Bronchial epithelial cell (primary cell): Measurements from ENCODE around the gene MINDY4B. TPM values are rescaled to one million over a fixed set of nuclear protein-coding genes. Genes with fewer than 3 reads are reported as not detected.

ENCODE experiments used
- DNase-seq: peaks from one replicate; pipeline ENCODE4 v3.0.0-alpha.2; 2010; ENCODE audit warnings: low read depth
- FAIRE-seq: peaks from 2 replicates; lab custom pipeline; 2011; peaks lifted over from hg19 to GRCh38; lab: Jason Lieb, UNC
- H3K27me3 ChIP-seq: 2 replicates; pipeline ENCODE4 v1.5.1; 2011; ENCODE audit warnings: low read length; ENCODE audit not compliant: control insufficient read depth, insufficient read depth
- H3K36me3 ChIP-seq: 2 replicates; pipeline ENCODE4 v1.5.1; 2011; ENCODE audit warnings: low read length; ENCODE audit not compliant: control insufficient read depth, insufficient read depth
- H3K4me3 ChIP-seq: 2 replicates; pipeline ENCODE4 v1.5.1; 2011; ENCODE audit warnings: mild to moderate bottlenecking, low read depth, low read length, control low read depth
- total RNA-seq: library from RNA; depleted of rRNA; stranded (reverse); fragments of >200 nt; gene quantifications from 2 replicates; pipeline ENCODE4 v1.2.1, GENCODE V29; 2014
- TF ChIP-seq, protein P1 (sequence below): IDR thresholded peaks from 2 replicates; pipeline ENCODE4 v1.5.1; 2011; ENCODE audit warnings: mild to moderate bottlenecking, moderate library complexity, low read length, control low read depth, inconsistent platforms; ENCODE audit not compliant: insufficient read depth, severe bottlenecking

The MINDY4B gene
- total RNA-seq, 1 donor from 2014 or later: not detected

DNA sequence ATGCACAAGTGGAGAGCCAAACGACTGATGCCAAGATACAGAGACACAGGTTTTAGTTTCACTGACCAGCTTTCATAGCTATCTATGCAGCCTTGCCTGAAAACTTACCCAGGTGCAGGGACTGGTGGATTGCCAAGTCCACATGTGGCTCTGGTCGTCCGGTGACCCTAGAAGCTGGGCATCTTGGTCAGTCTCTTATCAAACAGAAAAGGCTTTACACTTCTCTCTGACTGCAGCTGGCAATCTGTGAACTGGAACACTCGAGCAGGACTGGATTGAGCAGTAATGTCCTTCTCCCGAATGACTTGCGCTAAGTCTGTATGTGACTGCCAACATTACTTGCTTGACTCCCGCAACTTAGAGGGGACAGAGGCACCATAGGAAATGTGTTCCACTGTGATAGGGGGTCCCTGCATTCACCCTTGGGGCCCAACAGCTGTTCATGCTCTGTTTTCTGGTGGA, 79.3 kb downstream of the MINDY4B start:
- no peak for FAIRE-seq
- no peak overlapping the region for H3K4me3 ChIP-seq
- DNase-seq: no peak

DNA sequence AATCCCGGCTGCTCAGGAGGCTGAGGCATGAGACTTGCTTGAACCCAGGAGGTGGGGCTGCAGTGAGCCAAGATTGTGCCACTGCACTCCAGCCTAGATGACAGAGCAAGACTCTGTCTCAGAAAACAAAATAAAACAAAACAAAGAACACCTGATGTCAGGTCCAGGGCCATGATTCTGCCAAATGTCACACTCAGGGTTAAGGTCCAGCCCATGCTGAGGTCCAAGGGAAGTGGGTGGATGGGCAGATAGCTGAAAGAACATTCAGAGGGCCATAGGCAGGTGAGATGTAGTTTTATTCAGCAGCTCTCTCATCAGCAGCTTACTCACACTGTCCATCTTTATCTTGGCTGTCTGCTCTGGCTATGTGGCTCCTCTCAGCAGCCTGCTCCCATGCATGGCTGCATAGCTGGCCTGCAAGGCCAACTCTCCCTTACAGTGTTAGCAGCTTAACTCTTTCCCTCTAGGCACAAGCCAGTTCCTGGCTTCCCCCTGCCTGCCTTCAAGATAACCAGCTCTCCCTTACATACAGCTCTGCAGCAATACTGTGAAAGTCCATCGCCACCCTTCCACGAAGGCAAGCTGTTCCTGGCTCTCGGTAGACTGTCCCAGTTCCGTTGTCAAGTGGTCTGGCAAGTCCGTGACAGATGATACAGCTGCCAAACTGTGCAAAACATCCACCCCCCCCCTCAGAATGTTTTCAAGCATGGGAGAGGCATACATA, 79.9 kb downstream of the MINDY4B start:
- H3K4me3 ChIP-seq: no peak overlapping the region
- no peak for DNase-seq
- no peak for FAIRE-seq
- H3K27me3 ChIP-seq: no peaks in the 10 kb centered on the region
- TF ChIP-seq, protein P1, sequence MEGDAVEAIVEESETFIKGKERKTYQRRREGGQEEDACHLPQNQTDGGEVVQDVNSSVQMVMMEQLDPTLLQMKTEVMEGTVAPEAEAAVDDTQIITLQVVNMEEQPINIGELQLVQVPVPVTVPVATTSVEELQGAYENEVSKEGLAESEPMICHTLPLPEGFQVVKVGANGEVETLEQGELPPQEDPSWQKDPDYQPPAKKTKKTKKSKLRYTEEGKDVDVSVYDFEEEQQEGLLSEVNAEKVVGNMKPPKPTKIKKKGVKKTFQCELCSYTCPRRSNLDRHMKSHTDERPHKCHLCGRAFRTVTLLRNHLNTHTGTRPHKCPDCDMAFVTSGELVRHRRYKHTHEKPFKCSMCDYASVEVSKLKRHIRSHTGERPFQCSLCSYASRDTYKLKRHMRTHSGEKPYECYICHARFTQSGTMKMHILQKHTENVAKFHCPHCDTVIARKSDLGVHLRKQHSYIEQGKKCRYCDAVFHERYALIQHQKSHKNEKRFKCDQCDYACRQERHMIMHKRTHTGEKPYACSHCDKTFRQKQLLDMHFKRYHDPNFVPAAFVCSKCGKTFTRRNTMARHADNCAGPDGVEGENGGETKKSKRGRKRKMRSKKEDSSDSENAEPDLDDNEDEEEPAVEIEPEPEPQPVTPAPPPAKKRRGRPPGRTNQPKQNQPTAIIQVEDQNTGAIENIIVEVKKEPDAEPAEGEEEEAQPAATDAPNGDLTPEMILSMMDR: no peak
- no peaks in the 10 kb centered on the region for H3K36me3 ChIP-seq

More for the DNA sequence above, 79.3 kb downstream of the MINDY4B start:
- TF ChIP-seq, protein P1: no peak
- Histone ChIP-seq H3K36me3 (no peaks in the 10 kb centered on the region), H3K27me3 (no peaks in the 10 kb centered on the region)

DNA sequence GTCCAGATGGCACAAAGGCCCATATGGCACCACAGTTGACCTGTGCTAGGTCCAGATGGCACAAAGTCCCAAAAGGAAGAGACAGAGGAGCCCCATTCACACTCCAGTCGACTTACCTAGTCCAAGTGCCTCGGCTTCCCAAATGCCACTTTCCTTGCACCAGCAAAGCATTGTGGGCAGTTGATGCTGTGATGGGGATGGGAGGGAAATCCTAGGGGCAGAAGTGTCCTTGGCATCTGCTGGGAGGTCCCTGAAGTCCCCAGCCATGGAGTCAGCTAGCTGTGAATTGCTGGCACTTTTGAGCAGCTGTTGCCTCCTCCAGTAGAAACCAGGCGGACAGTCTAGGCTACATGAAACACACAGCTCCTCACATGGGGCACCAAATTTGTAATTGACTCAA, 82.0 kb downstream of the MINDY4B start:
- Histone ChIP-seq H3K4me3 (no peak overlapping the region), H3K36me3 (no peaks in the 10 kb centered on the region), H3K27me3 (no peaks in the 10 kb centered on the region)
- DNase-seq (no peak), FAIRE-seq (no peak)
- TF ChIP-seq, protein P1: no peak

DNA sequence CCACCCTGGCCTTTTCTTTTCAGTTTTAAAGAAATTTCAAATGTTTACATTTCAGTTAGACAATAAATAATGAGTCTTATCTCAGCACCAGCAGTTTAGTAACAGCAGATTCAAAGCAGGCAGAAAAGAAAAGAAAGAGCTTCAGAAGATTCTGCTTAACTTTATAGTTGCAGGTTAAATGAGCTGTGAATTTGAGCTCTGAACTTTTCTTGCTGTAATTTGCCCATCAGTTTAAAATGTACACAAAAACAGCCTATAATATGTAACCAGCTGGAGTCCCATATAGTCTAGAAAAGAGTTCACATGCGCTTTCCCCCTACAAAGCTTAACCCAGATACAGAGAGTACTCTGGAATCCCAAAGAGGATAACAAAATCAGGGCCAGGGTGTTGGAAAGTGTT, 82.6 kb downstream of the MINDY4B start:
- DNase-seq: no peak
- no peaks in the 10 kb centered on the region for H3K36me3 ChIP-seq
- no peak for FAIRE-seq
- TF ChIP-seq, protein P1: no peak
- no peaks in the 10 kb centered on the region for H3K27me3 ChIP-seq
- no peak overlapping the region for H3K4me3 ChIP-seq

Other genes with a start within 250 kb of the MINDY4B start
- under 0.01 TPM in 1 of 2 replicates, not detected in the other for gene ERICH6, start 201.5 kb downstream of the MINDY4B start, total RNA-seq
- gene SIAH2, start 142.3 kb downstream of the MINDY4B start, total RNA-seq: 30.3 and 36.1 TPM in 2 replicates
- gene CLRN1, start 67.3 kb upstream of the MINDY4B start, total RNA-seq: not detected in 2 replicates
- gene MED12L, start 180.2 kb upstream of the MINDY4B start, total RNA-seq: 0.13 and 0.26 TPM in 2 replicates